ENCODE results near the gene NEURL1. TPM values are rescaled to one million over a fixed set of nuclear protein-coding genes. Genes with fewer than 3 reads are reported as not detected.

The NEURL1 gene
- total RNA-seq, result 0.43 and 1.5 TPM in 2 replicates

GRCh38 chr10:103493362-103493915 is at the start of gene NEURL1:
TSS of gene NEURL1 (plus strand) at chr10:103493705. CDS start at chr10:103494388, 683 bp downstream.

GRCh38 chr10:103451831-103452505 is 41.5 kb upstream of the NEURL1 start, which contains the start of gene CALHM2:
TSS of gene CALHM2 (minus strand) at chr10:103452370. CDS start at chr10:103449941, 2,429 bp downstream.

GRCh38 chr10:103458720-103459119 is 34.8 kb upstream of the NEURL1 start, which contains the start of gene CALHM1:
TSS of gene CALHM1 (minus strand) at chr10:103458900. CDS start at chr10:103458751, 149 bp downstream.

GRCh38 chr10:103479135-103479534 is 14.4 kb upstream of the NEURL1 start, which contains the start of gene CALHM3:
TSS of gene CALHM3 (minus strand) at chr10:103479240. CDS start at chr10:103479032, 208 bp downstream.

Other genes starting within 250 kb of the NEURL1 start
- gene RPEL1, start 247.8 kb upstream of the NEURL1 start, total RNA-seq, result under 0.01 TPM in 1 of 2 replicates, not detected in the other
- 0.66 and 3.7 TPM in 2 replicates for gene INA, start 216.6 kb upstream of the NEURL1 start, total RNA-seq
- 9.8 and 14.6 TPM in 2 replicates for gene PCGF6, start 142.6 kb upstream of the NEURL1 start, total RNA-seq
- gene TAF5, start 125.7 kb upstream of the NEURL1 start, total RNA-seq, result 2.6 and 7.7 TPM in 2 replicates
- 113 and 163 TPM in 2 replicates for gene ATP5MK, start 97.2 kb upstream of the NEURL1 start, total RNA-seq
- 44.2 and 62.6 TPM in 2 replicates for gene PDCD11, start 97.1 kb upstream of the NEURL1 start, total RNA-seq
- 26.3 and 33.2 TPM in 2 replicates for gene CALHM2, start 41.3 kb upstream of the NEURL1 start, total RNA-seq
- not detected in 2 replicates for gene CALHM1, start 34.8 kb upstream of the NEURL1 start, total RNA-seq
- gene CALHM3, start 14.5 kb upstream of the NEURL1 start, total RNA-seq, result not detected in 2 replicates

Data from placental pericyte (primary cell).